Natural killer cell (primary cell): ENCODE results near the gene FERD3L. TPM values are rescaled to one million over a fixed set of nuclear protein-coding genes. Genes with fewer than 3 reads are reported as not detected.

ENCODE experiments used
- ATAC-seq, 3 donors: fragments of 150-1000 bp in 2 of 3; fragments of 200-7000 bp in 1 of 3; cut with Tn5 transposase; 1 replicate in 1 of 3; 2 replicates in 2 of 3; pipeline ENCODE4 v1.10.0; 2021; ENCODE audit warnings: mild to moderate bottlenecking in 2 of 3, moderate library complexity in 2 of 3
- DNase-seq, 2 donors: peaks; one replicate each; pipeline versions ENCODE4 v3.0.0 to v3.0.0-alpha.2; 2013 to 2021; ENCODE audit warnings: mixed read lengths in 1 of 2
- H3K27ac ChIP-seq: one replicate; pipeline ENCODE4 v1.5.1; 2013; ENCODE audit warnings: mild to moderate bottlenecking, low read length
- H3K27me3 ChIP-seq: one replicate; pipeline ENCODE4 v1.6.1; 2013; ENCODE audit warnings: low read length; ENCODE audit not compliant: control insufficient read depth, insufficient read depth
- H3K36me3 ChIP-seq: one replicate; pipeline ENCODE4 v1.6.1; 2013; ENCODE audit warnings: low read length; ENCODE audit not compliant: control insufficient read depth, insufficient read depth
- H3K4me1 ChIP-seq: one replicate; pipeline ENCODE4 v1.6.1; 2013; ENCODE audit warnings: low read length; ENCODE audit not compliant: control insufficient read depth, insufficient read depth
- H3K4me3 ChIP-seq: one replicate; pipeline ENCODE4 v1.5.1; 2013; ENCODE audit warnings: low read length
- H3K9me3 ChIP-seq: one replicate; pipeline ENCODE4 v1.6.1; 2013; ENCODE audit warnings: low read length; ENCODE audit not compliant: control insufficient read depth, insufficient read depth
- H3K27ac Mint-ChIP-seq, 2 donors: one replicate each; pipeline ENCODE4 v1.8.0; 2022; ENCODE audit warnings: mild to moderate bottlenecking in 2 of 2, mixed read lengths in 2 of 2, moderate library complexity in 1 of 2
- H3K27me3 Mint-ChIP-seq, 2 donors: one replicate each; pipeline ENCODE4 v1.8.0; 2022; ENCODE audit warnings: low read depth in 2 of 2, mixed read lengths in 2 of 2
- H3K36me3 Mint-ChIP-seq: one replicate; pipeline ENCODE4 v1.8.0; 2022; ENCODE audit warnings: mixed read lengths
- H3K4me1 Mint-ChIP-seq, 2 donors: one replicate each; pipeline ENCODE4 v1.8.0; 2022; ENCODE audit warnings: mixed read lengths in 2 of 2
- H3K4me3 Mint-ChIP-seq: one replicate; pipeline ENCODE4 v1.8.0; 2022; ENCODE audit warnings: mild to moderate bottlenecking, moderate library complexity, mixed read lengths
- H3K9me3 Mint-ChIP-seq, 2 donors: one replicate each; pipeline ENCODE4 v1.8.0; 2022; ENCODE audit warnings: mixed read lengths in 2 of 2
- CTCF ChIP-seq: fragments of 200-600 bp; IDR thresholded peaks from one replicate; pipeline ENCODE4 v1.8.0; 2022; ENCODE audit warnings: antibody characterized with exemption
- WGBS: methylation state at CpG from one replicate; pipeline ENCODE4 v1.1.7; 2013; ENCODE audit warnings: missing lambda C conversion rate; ENCODE audit not compliant: insufficient coverage; 5-methylcytosine and 5-hydroxymethylcytosine counted together
- intact Hi-C: fragments of 100-400 bp; cut with micrococcal nuclease; formaldehyde crosslinking; loops from one replicate; pipeline ENCODE4 v1.14.2; 2022
- total RNA-seq, 4 donors: library from RNA; stranded (reverse); fragments of 120-200 nt in 1 of 4; gene quantifications; one replicate each; pipeline versions ENCODE4 v1.2.3 to v1.2.4, GENCODE V29; 2013 to 2022

FERD3L gene
- total RNA-seq, 3 donors from 2014 or later (not counting 1 experiment from before 2014, with no cell fraction given): not detected

GRCh38 chr7:19177269-19177668 lies 32.0 kb upstream of the FERD3L start:
- no peaks in the 10 kb centered on the region for H3K27me3 Mint-ChIP-seq
- peaks cover under 1% of the 10 kb centered on the region in 2 donors for H3K9me3 Mint-ChIP-seq
- no peaks in the 10 kb centered on the region for H3K36me3 ChIP-seq
- ATAC-seq: no peak
- intact Hi-C loops: no loop called here
- H3K27ac Mint-ChIP-seq: no peak overlapping the region
- H3K4me1 Mint-ChIP-seq: no peaks in the 10 kb centered on the region
- WGBS: 1% methylated on average over 4 of the region's 5 CpGs
- H3K9me3 ChIP-seq: peaks cover 4% of the 10 kb centered on the region
- no peak overlapping the region for H3K4me3 ChIP-seq
- no peaks in the 10 kb centered on the region for H3K36me3 Mint-ChIP-seq
- no peak overlapping the region for H3K27ac ChIP-seq
- no peak for TF ChIP-seq CTCF
- no peaks in the 10 kb centered on the region for H3K4me1 ChIP-seq
- no peak for DNase-seq
- no peak overlapping the region for H3K4me3 Mint-ChIP-seq
- H3K27me3 ChIP-seq: no peaks in the 10 kb centered on the region

- H3K4me1 Mint-ChIP-seq: no peaks in the 10 kb centered on the region
- TF ChIP-seq CTCF: no peak
- ATAC-seq (no peak), DNase-seq (no peak)
- no peaks in the 10 kb centered on the region for H3K9me3 ChIP-seq
- intact Hi-C loops: no loop called here
- H3K27ac ChIP-seq: no peak overlapping the region
- H3K27me3 ChIP-seq: peaks cover 2% of the 10 kb centered on the region
- 80% methylated on average over 1 of the region's 3 CpGs for WGBS
- peaks cover 0 to 2% of the 10 kb centered on the region in 2 donors for H3K27me3 Mint-ChIP-seq
- H3K4me3 Mint-ChIP-seq: no peak overlapping the region
- no peak overlapping the region for H3K4me3 ChIP-seq
- H3K36me3 ChIP-seq: no peaks in the 10 kb centered on the region
- no peaks in the 10 kb centered on the region for H3K4me1 ChIP-seq
- H3K9me3 Mint-ChIP-seq: no peaks in the 10 kb centered on the region
- no peak overlapping the region for H3K27ac Mint-ChIP-seq
- H3K36me3 Mint-ChIP-seq: no peaks in the 10 kb centered on the region
Observed at GRCh38 chr7:19175241-19175640, 30.0 kb upstream of the FERD3L start.

GRCh38 chr7:19161671-19162070 lies 16.4 kb upstream of the FERD3L start:
- WGBS: 93% methylated on average over 2 of the region's 3 CpGs
- Histone ChIP-seq H3K27ac (no peak overlapping the region), H3K9me3 (no peaks in the 10 kb centered on the region), H3K4me1 (no peaks in the 10 kb centered on the region), H3K27me3 (no peaks in the 10 kb centered on the region), H3K4me3 (no peak overlapping the region), H3K36me3 (no peaks in the 10 kb centered on the region)
- TF ChIP-seq CTCF: no peak
- H3K4me1 Mint-ChIP-seq: no peaks in the 10 kb centered on the region
- H3K4me3 Mint-ChIP-seq: no peak overlapping the region
- DNase-seq (no peak), ATAC-seq (no peak)
- peaks cover 0 to 7% of the 10 kb centered on the region in 2 donors for H3K27me3 Mint-ChIP-seq
- H3K36me3 Mint-ChIP-seq: no peaks in the 10 kb centered on the region
- intact Hi-C loops: no loop called here
- H3K9me3 Mint-ChIP-seq: peaks cover 0 to 3% of the 10 kb centered on the region in 2 donors
- H3K27ac Mint-ChIP-seq: no peak overlapping the region

- Mint-ChIP-seq H3K27me3 (peaks cover 50 to 57% of the 10 kb centered on the region in 2 donors), H3K36me3 (peaks cover 9% of the 10 kb centered on the region), H3K4me3 (no peak overlapping the region), H3K27ac (no peak overlapping the region), H3K9me3 (peaks cover 0 to 4% of the 10 kb centered on the region in 2 donors), H3K4me1 (peaks cover 4 to 17% of the 10 kb centered on the region in 2 donors)
- no peak for DNase-seq
- no peak for ATAC-seq
- Histone ChIP-seq H3K4me3 (no peak overlapping the region), H3K27ac (no peak overlapping the region), H3K9me3 (peaks cover 5% of the 10 kb centered on the region), H3K4me1 (peaks cover 12% of the 10 kb centered on the region), H3K36me3 (no peaks in the 10 kb centered on the region), H3K27me3 (peaks cover 34% of the 10 kb centered on the region)
- WGBS: 10% methylated on average over 3 of the region's 4 CpGs
- intact Hi-C loops: no loop called here
- no peak for TF ChIP-seq CTCF
Observed at GRCh38 chr7:19146699-19147098, 1.5 kb upstream of the FERD3L start.
